Measurements from ENCODE around the gene ATP5F1E.
A peak's percentile ranks its signal among the peaks of the same experiment; 100 is the strongest.
"Not testable (repeated sequence)": the region's sequence is repeated elsewhere in the genome, so short reads cannot be mapped to it uniquely, and the experiment has no call there.

The ATP5F1E gene

GRCh38 chr20:59018817-59019216 lies 13.3 kb downstream of the ATP5F1E start:
- no peak for DNase-seq

GRCh38 chr20:59017493-59018231 lies 14.5 kb downstream of the ATP5F1E start:
- no peak for DNase-seq

- no peak for DNase-seq
Observed at GRCh38 chr20:59016795-59017492, 15.2 kb downstream of the ATP5F1E start.

GRCh38 chr20:59015812-59016711 lies 16.1 kb downstream of the ATP5F1E start:
- DNase-seq: no peak

GRCh38 chr20:59015411-59015810 lies 16.7 kb downstream of the ATP5F1E start:
- DNase-seq: no peak

GRCh38 chr20:59014680-59015389 lies 17.3 kb downstream of the ATP5F1E start:
- no peak for DNase-seq

GRCh38 chr20:59013959-59014608 lies 18.1 kb downstream of the ATP5F1E start:
- no peak for DNase-seq

- no peak for DNase-seq
Observed at GRCh38 chr20:59013031-59013951, 18.8 kb downstream of the ATP5F1E start.

- DNase-seq: not testable (repeated sequence)
Observed at GRCh38 chr20:59011874-59012157, 20.3 kb downstream of the ATP5F1E start.

GRCh38 chr20:59010995-59011873 lies 20.9 kb downstream of the ATP5F1E start:
- DNase-seq: peak; percentile 64

- no peak for DNase-seq
Observed at GRCh38 chr20:59010321-59010994, 21.7 kb downstream of the ATP5F1E start.

- DNase-seq: no peak
Observed at GRCh38 chr20:59008715-59009336, 23.3 kb downstream of the ATP5F1E start.

GRCh38 chr20:59007665-59008511 lies 24.2 kb downstream of the ATP5F1E start:
- DNase-seq: no peak

GRCh38 chr20:59006864-59007664 lies 25.1 kb downstream of the ATP5F1E start, which contains the start of gene CTSZ:
Gene CTSZ, minus strand, starts transcription at chr20:59007254. Its CDS starts 126 bp downstream, at chr20:59007128.
- no peak for DNase-seq

GRCh38 chr20:59006167-59006863 lies 25.8 kb downstream of the ATP5F1E start:
- no peak for DNase-seq

- no peak for DNase-seq
Observed at GRCh38 chr20:59005523-59006166, 26.5 kb downstream of the ATP5F1E start.

Data from amniotic stem cell (primary cell).